Measurements from ENCODE around the gene PIK3C2G. TPM values are rescaled to one million over a fixed set of nuclear protein-coding genes. Genes with fewer than 3 reads are reported as not detected.

The PIK3C2G gene
- total and polyA plus RNA-seq, 10 of the 15 experiments (the other 5 are each of a cell fraction or from before 2014, with no cell fraction given), result not detected

DNA sequence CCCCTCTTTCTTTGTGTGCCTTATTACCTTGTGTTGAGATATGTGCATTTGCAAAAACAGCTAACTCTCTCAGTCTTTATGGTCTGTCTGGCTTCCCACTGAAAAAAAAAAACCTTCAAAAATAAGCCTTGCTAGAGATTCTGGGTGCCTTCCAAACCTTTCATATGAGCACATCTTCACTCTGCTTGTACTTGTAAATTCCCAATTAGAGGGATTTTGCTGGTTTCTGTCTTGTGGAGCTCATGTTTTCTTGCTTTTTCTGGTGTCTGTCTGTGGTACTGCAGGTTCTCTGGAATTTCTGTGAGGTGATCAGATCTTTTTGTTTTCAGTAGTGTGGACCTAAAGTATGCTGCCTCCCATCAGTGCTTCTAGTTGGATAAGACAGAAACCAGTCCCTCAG, 100.1 kb downstream of the PIK3C2G start:
- CTCF ChIA-PET, result no interaction called here
- H3K4me1 ChIP-seq (ENCODE audit: control insufficient read depth, insufficient read depth, low read length), result no peaks in the 10 kb centered on the region
- no peak overlapping the region for H3K9ac ChIP-seq (ENCODE audit: control insufficient read depth, insufficient read depth, low read length)
- intact Hi-C loops (cut with micrococcal nuclease; ENCODE audit: unreplicated experiment) (no loop called here), in situ Hi-C loops (cut with MboI) (no loop called here)
- no peaks in the 10 kb centered on the region for H3K27me3 ChIP-seq (replicated peaks in 1 of 2; ENCODE audit: control insufficient read depth in 2 of 2, insufficient read depth in 2 of 2, low read length in 1 of 2)
- H3K9me3 ChIP-seq (replicated peaks; ENCODE audit: control insufficient read depth, insufficient read depth, low read length), result no peaks in the 10 kb centered on the region
- no peak for DNase-seq (ENCODE audit: low read depth, low spot score)
- POLR2A ChIA-PET, result no interaction called here
- no peaks in the 10 kb centered on the region for H3K79me2 ChIP-seq (ENCODE audit: control insufficient read depth, insufficient read depth, low read length)
- RAD21 ChIA-PET (ENCODE audit: unreplicated experiment), result no interaction called here
- no peak overlapping the region for H3K27ac ChIP-seq (ENCODE audit: control insufficient read depth, insufficient read depth)
- no peak overlapping the region for H3K4me3 ChIP-seq
- FAIRE-seq, result no peak
- no peak overlapping the region for H2AFZ ChIP-seq (ENCODE audit: control insufficient read depth, low read depth, low read length)
- no peak for ATAC-seq
- TF ChIP-seq SUPT20H (IDR thresholded peaks at IDR 0.05; ENCODE audit: borderline replicate concordance, control insufficient read depth, low read depth, low read length) (no peak), ESRRA (IDR thresholded peaks at IDR 0.05; ENCODE audit: low read length) (no peak), MEF2B (IDR thresholded peaks at IDR 0.05; ENCODE audit: partially characterized antibody, poor library complexity, severe bottlenecking) (no peak), SIN3A (IDR thresholded peaks at IDR 0.05; ENCODE audit: low read depth, low read length) (no peak), ETV6 (conservative IDR thresholded peaks at IDR 0.05 in 1 of 2, IDR thresholded peaks at IDR 0.05 in 1 of 2; ENCODE audit: borderline replicate concordance in 1 of 2, low read depth in 1 of 2) (no peak), JUNB (IDR thresholded peaks at IDR 0.05) (no peak), SUZ12 (IDR thresholded peaks at IDR 0.05; ENCODE audit: unreplicated experiment) (no peak), NFXL1 (IDR thresholded peaks at IDR 0.05; ENCODE audit: borderline replicate concordance) (no peak), MYB (IDR thresholded peaks at IDR 0.05; ENCODE audit: borderline replicate concordance, low read depth, low read length) (no peak), CHD2 (IDR thresholded peaks at IDR 0.05; ENCODE audit: borderline replicate concordance, low read depth, low read length) (no peak), ZNF384 (IDR thresholded peaks at IDR 0.05; ENCODE audit: borderline replicate concordance, low read depth, low read length) (no peak)
- TF ChIP-seq, protein P1, sequence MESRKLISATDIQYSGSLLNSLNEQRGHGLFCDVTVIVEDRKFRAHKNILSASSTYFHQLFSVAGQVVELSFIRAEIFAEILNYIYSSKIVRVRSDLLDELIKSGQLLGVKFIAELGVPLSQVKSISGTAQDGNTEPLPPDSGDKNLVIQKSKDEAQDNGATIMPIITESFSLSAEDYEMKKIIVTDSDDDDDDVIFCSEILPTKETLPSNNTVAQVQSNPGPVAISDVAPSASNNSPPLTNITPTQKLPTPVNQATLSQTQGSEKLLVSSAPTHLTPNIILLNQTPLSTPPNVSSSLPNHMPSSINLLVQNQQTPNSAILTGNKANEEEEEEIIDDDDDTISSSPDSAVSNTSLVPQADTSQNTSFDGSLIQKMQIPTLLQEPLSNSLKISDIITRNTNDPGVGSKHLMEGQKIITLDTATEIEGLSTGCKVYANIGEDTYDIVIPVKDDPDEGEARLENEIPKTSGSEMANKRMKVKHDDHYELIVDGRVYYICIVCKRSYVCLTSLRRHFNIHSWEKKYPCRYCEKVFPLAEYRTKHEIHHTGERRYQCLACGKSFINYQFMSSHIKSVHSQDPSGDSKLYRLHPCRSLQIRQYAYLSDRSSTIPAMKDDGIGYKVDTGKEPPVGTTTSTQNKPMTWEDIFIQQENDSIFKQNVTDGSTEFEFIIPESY (IDR thresholded peaks at IDR 0.05), result no peak
- TF ChIP-seq, protein P2, sequence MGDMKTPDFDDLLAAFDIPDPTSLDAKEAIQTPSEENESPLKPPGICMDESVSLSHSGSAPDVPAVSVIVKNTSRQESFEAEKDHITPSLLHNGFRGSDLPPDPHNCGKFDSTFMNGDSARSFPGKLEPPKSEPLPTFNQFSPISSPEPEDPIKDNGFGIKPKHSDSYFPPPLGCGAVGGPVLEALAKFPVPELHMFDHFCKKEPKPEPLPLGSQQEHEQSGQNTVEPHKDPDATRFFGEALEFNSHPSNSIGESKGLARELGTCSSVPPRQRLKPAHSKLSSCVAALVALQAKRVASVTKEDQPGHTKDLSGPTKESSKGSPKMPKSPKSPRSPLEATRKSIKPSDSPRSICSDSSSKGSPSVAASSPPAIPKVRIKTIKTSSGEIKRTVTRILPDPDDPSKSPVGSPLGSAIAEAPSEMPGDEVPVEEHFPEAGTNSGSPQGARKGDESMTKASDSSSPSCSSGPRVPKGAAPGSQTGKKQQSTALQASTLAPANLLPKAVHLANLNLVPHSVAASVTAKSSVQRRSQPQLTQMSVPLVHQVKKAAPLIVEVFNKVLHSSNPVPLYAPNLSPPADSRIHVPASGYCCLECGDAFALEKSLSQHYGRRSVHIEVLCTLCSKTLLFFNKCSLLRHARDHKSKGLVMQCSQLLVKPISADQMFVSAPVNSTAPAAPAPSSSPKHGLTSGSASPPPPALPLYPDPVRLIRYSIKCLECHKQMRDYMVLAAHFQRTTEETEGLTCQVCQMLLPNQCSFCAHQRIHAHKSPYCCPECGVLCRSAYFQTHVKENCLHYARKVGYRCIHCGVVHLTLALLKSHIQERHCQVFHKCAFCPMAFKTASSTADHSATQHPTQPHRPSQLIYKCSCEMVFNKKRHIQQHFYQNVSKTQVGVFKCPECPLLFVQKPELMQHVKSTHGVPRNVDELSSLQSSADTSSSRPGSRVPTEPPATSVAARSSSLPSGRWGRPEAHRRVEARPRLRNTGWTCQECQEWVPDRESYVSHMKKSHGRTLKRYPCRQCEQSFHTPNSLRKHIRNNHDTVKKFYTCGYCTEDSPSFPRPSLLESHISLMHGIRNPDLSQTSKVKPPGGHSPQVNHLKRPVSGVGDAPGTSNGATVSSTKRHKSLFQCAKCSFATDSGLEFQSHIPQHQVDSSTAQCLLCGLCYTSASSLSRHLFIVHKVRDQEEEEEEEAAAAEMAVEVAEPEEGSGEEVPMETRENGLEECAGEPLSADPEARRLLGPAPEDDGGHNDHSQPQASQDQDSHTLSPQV (IDR thresholded peaks at IDR 0.05), result no peak
- no peak overlapping the region for H3K4me2 ChIP-seq (ENCODE audit: control insufficient read depth, insufficient read depth)
- H4K20me1 ChIP-seq (ENCODE audit: control insufficient read depth, insufficient read depth), result no peaks in the 10 kb centered on the region
- H3K36me3 ChIP-seq (ENCODE audit: control insufficient read depth in 2 of 2, insufficient read depth in 2 of 2, low read length in 1 of 2), result no peaks in the 10 kb centered on the region
- SMC1A ChIA-PET (ENCODE audit: uncharacterized antibody, unreplicated experiment), result interaction anchor here (0.6 kb wide), 1 partner anchor 57 kb away, joined by 3 read pairs; no protein-coding TSS in a partner anchor
- BruUV-seq (replicated peaks), result no TSS peak

All from GM12878 (cell line).